Muscle of leg (tissue), 11 donors: ENCODE results near the gene AHCYL1. TPM values are rescaled to one million over a fixed set of nuclear protein-coding genes. Genes with fewer than 3 reads are reported as not detected.
A peak's percentile ranks its signal among the peaks of the same experiment; 100 is the strongest.

Experiments
- DNase-seq: peaks from one replicate; pipeline ENCODE4 v3.0.0; 2013
- H3K27ac ChIP-seq: one replicate; pipeline ENCODE4 v1.5.1; 2013; ENCODE audit warnings: mild to moderate bottlenecking, low read length, control low read depth
- H3K27me3 ChIP-seq: one replicate; pipeline ENCODE4 v1.6.1; 2013; ENCODE audit warnings: low read length; ENCODE audit not compliant: control insufficient read depth, insufficient read depth
- H3K36me3 ChIP-seq: one replicate; pipeline ENCODE4 v1.6.1; 2013; ENCODE audit warnings: low read length; ENCODE audit not compliant: control insufficient read depth, insufficient read depth
- H3K4me1 ChIP-seq: one replicate; pipeline ENCODE4 v1.6.1; 2013; ENCODE audit warnings: low read length; ENCODE audit not compliant: control insufficient read depth, insufficient read depth
- H3K4me3 ChIP-seq: one replicate; pipeline ENCODE4 v1.5.1; 2013; ENCODE audit warnings: low read length, control low read depth
- H3K9me3 ChIP-seq: replicated peaks from 2 replicates; pipeline ENCODE4 v1.6.1; 2013; ENCODE audit warnings: low read depth, low read length; ENCODE audit not compliant: control insufficient read depth
- WGBS: methylation state at CpG from one replicate; pipeline ENCODE4 v1.1.5; 2013; ENCODE audit warnings: missing lambda C conversion rate; ENCODE audit not compliant: insufficient coverage; 5-methylcytosine and 5-hydroxymethylcytosine counted together
- polyA plus RNA-seq, 8 donors: library from polyadenylated mRNA; unstranded; fragments of 120-200 nt; gene quantifications; one replicate each; pipeline versions ENCODE4 v1.2.1 to v1.2.3, GENCODE V29; 2013; ENCODE audit warnings: inconsistent platforms in 1 of 8, low replicate concordance in 1 of 8; ENCODE audit not compliant: insufficient read length in 8 of 8, insufficient read depth in 1 of 8
- total RNA-seq: library from RNA; stranded (reverse); fragments of 120-200 nt; gene quantifications from one replicate; pipeline ENCODE4 v1.2.4, GENCODE V29; 2013

AHCYL1 gene
- total and polyA plus RNA-seq, 9 donors = 20.6 to 50.9 (median 40.4) TPM

- no peak overlapping the region for H3K4me3 ChIP-seq
- WGBS = 96% methylated on average over 3 of the region's 4 CpGs
- H3K27ac ChIP-seq = no peak overlapping the region
- H3K4me1 ChIP-seq = peaks cover 36% of the 10 kb centered on the region
- H3K27me3 ChIP-seq = peaks cover 9% of the 10 kb centered on the region
- no peaks in the 10 kb centered on the region for H3K36me3 ChIP-seq
- no peaks in the 10 kb centered on the region for H3K9me3 ChIP-seq
- no peak for DNase-seq
Measured at GRCh38 chr1:109981004-109981335, 3.6 kb upstream of the AHCYL1 start.

DNA sequence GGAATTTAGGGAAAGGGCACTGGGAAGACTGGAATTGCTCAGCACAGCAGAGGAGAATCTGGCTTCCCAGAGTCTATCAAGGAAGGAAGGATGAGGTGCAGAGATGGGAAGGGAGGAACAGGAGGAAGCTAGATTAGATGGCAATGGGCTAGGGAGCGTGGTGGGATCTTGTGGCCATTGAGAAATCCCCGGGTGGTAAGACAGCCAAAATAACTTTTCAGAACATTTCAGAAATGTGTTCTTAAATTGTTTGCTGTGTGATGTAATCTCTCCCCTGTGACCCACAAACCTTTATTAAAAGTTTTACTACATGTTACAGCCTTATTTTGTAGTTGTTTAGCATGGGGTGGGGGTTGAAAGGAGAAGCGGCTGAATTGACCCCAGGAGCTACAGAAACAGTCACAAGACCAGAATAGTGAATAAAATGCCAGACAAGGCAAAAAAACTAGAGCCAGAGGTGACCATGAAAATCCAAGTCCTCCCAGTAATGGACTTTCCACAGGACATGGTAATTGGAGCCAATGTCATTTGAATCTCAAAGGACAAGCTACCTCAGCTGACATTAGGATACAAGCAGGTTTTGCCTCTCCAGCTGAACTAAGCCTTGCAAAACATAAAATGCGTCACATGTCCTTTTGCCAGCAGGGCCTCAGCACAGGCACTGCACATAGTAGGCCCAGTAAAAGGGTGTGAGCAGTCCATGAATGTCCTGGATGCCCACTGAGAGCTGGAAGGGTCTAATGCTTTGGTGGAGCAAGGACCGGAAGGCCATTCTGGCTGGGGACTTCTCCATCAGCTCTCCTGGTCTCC lies 980 bp upstream of the AHCYL1 start:
- Histone ChIP-seq H3K9me3 (no peaks in the 10 kb centered on the region), H3K4me3 (no peak overlapping the region), H3K27me3 (peaks cover 7% of the 10 kb centered on the region), H3K36me3 (no peaks in the 10 kb centered on the region), H3K4me1 (peaks cover 31% of the 10 kb centered on the region), H3K27ac (no peak overlapping the region)
- DNase-seq = peak; percentile 34
- WGBS = 29% methylated on average over 1 of the region's 5 CpGs

DNA sequence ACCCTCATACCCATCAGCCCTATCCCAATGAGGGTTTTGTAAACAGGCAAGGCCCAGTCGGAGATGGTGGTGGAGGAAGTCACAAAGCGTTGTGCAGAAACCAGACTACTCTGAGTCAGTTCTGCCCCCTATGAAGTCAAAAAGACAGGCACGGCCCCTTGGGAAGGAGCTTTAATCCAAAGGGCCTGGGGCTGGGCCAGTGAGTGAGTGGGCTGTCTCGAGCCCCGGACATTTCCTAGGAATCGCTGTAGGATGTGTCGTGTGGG lies 442 bp upstream of the AHCYL1 start:
- WGBS = 20% methylated on average over 3 of the region's 7 CpGs
- Histone ChIP-seq H3K4me3 (peak overlapping the region; percentile 90), H3K4me1 (peaks cover 31% of the 10 kb centered on the region), H3K36me3 (no peaks in the 10 kb centered on the region), H3K27me3 (peaks cover 7% of the 10 kb centered on the region), H3K27ac (no peak overlapping the region), H3K9me3 (no peaks in the 10 kb centered on the region)
- DNase-seq = no peak

DNA sequence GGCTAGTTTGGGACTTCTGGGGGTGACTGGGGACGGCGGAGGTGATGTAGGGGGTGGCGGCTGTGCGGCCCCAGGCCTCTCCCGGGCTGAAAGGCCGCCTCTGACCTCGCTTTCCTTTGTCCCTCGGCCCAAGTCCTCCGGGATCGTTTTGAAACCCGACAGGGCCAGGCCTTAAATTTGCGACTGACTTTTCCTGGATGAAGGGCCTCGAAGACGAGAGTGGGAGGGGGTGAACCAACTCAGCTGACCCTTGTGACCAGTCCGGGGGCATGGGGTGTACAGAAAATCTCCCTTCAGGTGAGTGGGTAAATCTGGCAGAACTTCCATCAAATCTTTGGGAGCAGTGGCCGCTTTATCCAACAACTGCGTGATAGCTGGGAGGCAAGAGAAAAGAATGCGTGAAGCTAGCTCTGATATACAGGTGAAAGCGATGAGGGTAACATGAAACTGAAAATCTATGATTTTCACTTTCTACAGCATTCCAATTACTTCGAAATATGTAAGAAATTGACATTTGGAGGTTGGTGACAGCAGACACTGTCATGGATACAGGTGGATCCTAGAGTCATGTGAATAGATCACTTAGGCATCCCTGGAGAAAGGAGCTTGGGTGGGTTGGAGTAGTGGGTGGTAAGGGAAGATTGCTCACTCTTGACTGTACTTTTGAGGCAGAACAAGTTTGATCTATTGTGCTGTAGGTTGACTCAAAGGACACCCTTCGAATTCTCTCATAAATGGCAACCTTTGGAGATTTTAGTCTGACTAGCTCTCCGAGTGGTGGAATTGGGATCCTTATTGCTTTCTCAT lies 885 bp downstream of the AHCYL1 start:
- WGBS = 0% methylated on average over 15 of the region's 22 CpGs
- peaks cover 26% of the 10 kb centered on the region for H3K4me1 ChIP-seq

GRCh38 chr1:109986054-109986444 lies 1.5 kb downstream of the AHCYL1 start:
- Histone ChIP-seq H3K4me3 (peak overlapping the region; percentile 90), H3K36me3 (no peaks in the 10 kb centered on the region), H3K27me3 (peaks cover 7% of the 10 kb centered on the region), H3K27ac (no peak overlapping the region), H3K4me1 (peaks cover 23% of the 10 kb centered on the region), H3K9me3 (no peaks in the 10 kb centered on the region)
- no peak for DNase-seq
- WGBS = no CpG with 5 or more reads among the region's 3 CpGs

More for the DNA sequence above, 885 bp downstream of the AHCYL1 start:
- H3K4me3 ChIP-seq = peak overlapping the region; percentile 90
- H3K27ac ChIP-seq = peak overlapping the region; percentile 94
- H3K27me3 ChIP-seq = peaks cover 7% of the 10 kb centered on the region
- H3K9me3 ChIP-seq = no peaks in the 10 kb centered on the region
- no peaks in the 10 kb centered on the region for H3K36me3 ChIP-seq
- DNase-seq = no peak

- Histone ChIP-seq H3K4me1 (peaks cover 21% of the 10 kb centered on the region), H3K27me3 (peaks cover 2% of the 10 kb centered on the region), H3K9me3 (no peaks in the 10 kb centered on the region), H3K4me3 (no peak overlapping the region), H3K27ac (no peak overlapping the region), H3K36me3 (peaks cover 3% of the 10 kb centered on the region)
- DNase-seq = no peak
- WGBS = 100% methylated on average over 1 of the region's 3 CpGs
Measured at GRCh38 chr1:109988349-109988914, 3.9 kb downstream of the AHCYL1 start.

DNA sequence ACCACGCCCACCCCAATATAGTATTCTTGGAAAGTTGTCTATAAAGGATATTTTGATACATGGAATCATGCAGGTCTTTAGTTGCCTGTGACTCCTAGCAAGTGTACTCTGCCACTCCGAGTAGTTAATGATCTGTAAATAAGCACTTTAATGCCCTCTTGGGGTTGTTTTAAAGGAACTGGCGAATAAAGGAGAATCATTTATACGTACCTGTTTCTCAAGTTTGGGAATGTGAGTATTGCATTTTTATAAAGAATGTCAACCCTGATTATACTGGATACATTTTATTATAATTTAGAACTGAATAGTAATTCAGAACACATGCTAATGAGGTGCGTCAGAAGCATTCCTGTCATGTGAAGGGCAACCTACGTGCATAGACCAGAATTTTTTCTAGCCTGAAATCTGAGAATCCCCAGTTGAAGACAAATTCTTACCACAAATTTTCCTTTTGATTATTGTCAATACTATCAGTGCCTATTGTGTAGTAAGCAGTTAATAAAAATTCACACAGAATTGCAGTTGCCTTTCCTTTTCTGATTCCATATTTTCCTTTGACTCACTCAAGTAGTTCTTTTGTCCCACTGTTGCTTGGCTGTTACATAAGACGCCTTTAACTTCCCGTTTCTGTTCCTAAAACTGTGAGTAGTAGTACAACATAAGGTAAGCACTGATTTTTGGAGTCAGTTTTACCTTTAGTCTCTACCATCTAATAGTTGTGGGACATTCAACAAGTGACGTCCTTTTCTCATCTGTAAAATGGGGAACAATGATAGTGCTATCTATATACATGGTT lies 5.1 kb downstream of the AHCYL1 start:
- H3K27me3 ChIP-seq = no peaks in the 10 kb centered on the region
- H3K36me3 ChIP-seq = peaks cover 3% of the 10 kb centered on the region
- WGBS = 60% methylated on average over 1 of the region's 9 CpGs
- H3K27ac ChIP-seq = no peak overlapping the region
- peak; percentile 26 for DNase-seq
- H3K4me1 ChIP-seq = peaks cover 13% of the 10 kb centered on the region
- no peak overlapping the region for H3K4me3 ChIP-seq
- no peaks in the 10 kb centered on the region for H3K9me3 ChIP-seq

- no peak for DNase-seq
- Histone ChIP-seq H3K27me3 (no peaks in the 10 kb centered on the region), H3K36me3 (peaks cover 3% of the 10 kb centered on the region), H3K27ac (no peak overlapping the region), H3K9me3 (no peaks in the 10 kb centered on the region), H3K4me3 (no peak overlapping the region), H3K4me1 (peaks cover 16% of the 10 kb centered on the region)
- WGBS = 100% methylated on average over 1 of the region's 2 CpGs
Measured at GRCh38 chr1:109990302-109990653, 5.7 kb downstream of the AHCYL1 start.

GRCh38 chr1:109991400-109991925 lies 6.9 kb downstream of the AHCYL1 start:
- H3K4me1 ChIP-seq = peaks cover 6% of the 10 kb centered on the region
- H3K36me3 ChIP-seq = peaks cover 6% of the 10 kb centered on the region
- WGBS = 93% methylated on average over 3 of the region's 5 CpGs
- no peak overlapping the region for H3K4me3 ChIP-seq
- DNase-seq = no peak
- H3K27ac ChIP-seq = no peak overlapping the region
- no peaks in the 10 kb centered on the region for H3K9me3 ChIP-seq
- no peaks in the 10 kb centered on the region for H3K27me3 ChIP-seq

DNA sequence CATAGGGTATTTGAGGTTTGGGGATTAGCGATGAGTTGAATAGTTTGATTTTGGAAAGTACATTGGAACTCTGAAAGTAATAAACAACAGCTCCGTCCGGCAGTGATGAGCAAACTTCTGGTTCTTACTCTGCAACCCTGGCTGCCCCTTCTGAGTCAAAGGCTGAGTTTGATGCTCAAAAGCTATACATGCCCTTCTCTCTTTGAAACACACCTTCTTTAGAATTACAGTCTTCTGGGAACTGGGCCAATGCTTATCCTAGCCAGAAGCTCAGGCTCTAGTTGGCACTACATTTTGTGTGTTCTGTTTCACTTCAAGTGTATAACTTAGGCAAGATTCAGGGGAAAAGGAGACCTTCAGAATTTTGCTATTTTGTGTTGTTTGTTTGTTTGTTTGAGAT lies 9.3 kb downstream of the AHCYL1 start:
- H3K27ac ChIP-seq = no peak overlapping the region
- H3K36me3 ChIP-seq = peaks cover 9% of the 10 kb centered on the region
- H3K27me3 ChIP-seq = no peaks in the 10 kb centered on the region
- DNase-seq = peak; percentile 43
- WGBS = 62% methylated on average over 3 of the region's 3 CpGs
- H3K4me3 ChIP-seq = no peak overlapping the region
- H3K9me3 ChIP-seq = no peaks in the 10 kb centered on the region
- peaks cover 4% of the 10 kb centered on the region for H3K4me1 ChIP-seq
